Small intestine (tissue), 7 donors: ENCODE data around the gene CTAGE4. TPM values are rescaled to one million over a fixed set of nuclear protein-coding genes. Genes with fewer than 3 reads are reported as not detected.
A peak's percentile ranks its signal among the peaks of the same experiment; 100 is the strongest.
"Not testable (repeated sequence)": the region's sequence is repeated elsewhere in the genome, so short reads cannot be mapped to it uniquely, and the experiment has no call there.

Source experiments
- DNase-seq, 2 donors: peaks; one replicate each; pipeline versions ENCODE4 v3.0.0 to v3.0.0-alpha.2; 2013
- FAIRE-seq: peaks from 2 replicates; lab custom pipeline; 2012; peaks lifted over from hg19 to GRCh38; lab: Jason Lieb, UNC
- H3K27ac ChIP-seq, 3 donors: one replicate each; pipeline ENCODE4 v1.5.1; 2013; ENCODE audit warnings: low read length in 2 of 3, mild to moderate bottlenecking in 2 of 3, control low read depth in 1 of 3, inconsistent platforms in 1 of 3, low read depth in 1 of 3, moderate library complexity in 1 of 3
- H3K27me3 ChIP-seq, 3 donors: one replicate each; pipeline ENCODE4 v1.6.1; 2013; ENCODE audit warnings: low read length in 3 of 3, inconsistent platforms in 1 of 3; ENCODE audit not compliant: control insufficient read depth in 3 of 3, insufficient read depth in 3 of 3
- H3K36me3 ChIP-seq, 3 donors: one replicate each; pipeline ENCODE4 v1.6.1; 2013; ENCODE audit warnings: low read length in 3 of 3, inconsistent platforms in 1 of 3, low read depth in 1 of 3, mild to moderate bottlenecking in 1 of 3, moderate library complexity in 1 of 3; ENCODE audit not compliant: control insufficient read depth in 3 of 3, insufficient read depth in 2 of 3
- H3K4me1 ChIP-seq, 3 donors: one replicate each; pipeline ENCODE4 v1.6.1; 2013; ENCODE audit warnings: low read length in 2 of 3, inconsistent platforms in 1 of 3, low read depth in 1 of 3, mild to moderate bottlenecking in 1 of 3, moderate library complexity in 1 of 3; ENCODE audit not compliant: control insufficient read depth in 3 of 3, insufficient read depth in 2 of 3
- H3K4me3 ChIP-seq, 3 donors: one replicate each; pipeline ENCODE4 v1.5.1; 2013; ENCODE audit warnings: low read length in 3 of 3, control low read depth in 1 of 3, inconsistent platforms in 1 of 3, low read depth in 1 of 3, mild to moderate bottlenecking in 1 of 3, moderate library complexity in 1 of 3
- H3K9me3 ChIP-seq, 2 donors: one replicate each; pipeline ENCODE4 v1.6.1; 2013; ENCODE audit warnings: low read depth in 1 of 2, low read length in 1 of 2; ENCODE audit not compliant: control insufficient read depth in 2 of 2, insufficient read depth in 1 of 2
- whole genome bisulfite sequencing, 3 donors: extraction: QIAGEN DNeasy Blood & Tissue Kit; methylation state at CpG; one replicate each; pipeline ENCODE4 v1.1.7; 2013; 5-methylcytosine and 5-hydroxymethylcytosine counted together
- polyA plus RNA-seq, 4 donors: library from polyadenylated mRNA; stranded (reverse) in 3 of 4; unstranded in 1 of 4; fragments of 200-250 nt in 3 of 4; fragments of 120-200 nt in 1 of 4; gene quantifications; one replicate each; pipeline versions ENCODE4 v1.2.1 to v1.2.3, GENCODE V29; 2013
- donor health status: healthy with polysubstance abuse.
- donor health status: control.
- donor health status: control.
- donor health status: Bipolar disorder and iron deficiency.
- donor health status: healthy.

CTAGE4 gene
- polyA plus RNA-seq, 4 donors, result 0.48 to 16.5 (median 9.5) TPM

DNA sequence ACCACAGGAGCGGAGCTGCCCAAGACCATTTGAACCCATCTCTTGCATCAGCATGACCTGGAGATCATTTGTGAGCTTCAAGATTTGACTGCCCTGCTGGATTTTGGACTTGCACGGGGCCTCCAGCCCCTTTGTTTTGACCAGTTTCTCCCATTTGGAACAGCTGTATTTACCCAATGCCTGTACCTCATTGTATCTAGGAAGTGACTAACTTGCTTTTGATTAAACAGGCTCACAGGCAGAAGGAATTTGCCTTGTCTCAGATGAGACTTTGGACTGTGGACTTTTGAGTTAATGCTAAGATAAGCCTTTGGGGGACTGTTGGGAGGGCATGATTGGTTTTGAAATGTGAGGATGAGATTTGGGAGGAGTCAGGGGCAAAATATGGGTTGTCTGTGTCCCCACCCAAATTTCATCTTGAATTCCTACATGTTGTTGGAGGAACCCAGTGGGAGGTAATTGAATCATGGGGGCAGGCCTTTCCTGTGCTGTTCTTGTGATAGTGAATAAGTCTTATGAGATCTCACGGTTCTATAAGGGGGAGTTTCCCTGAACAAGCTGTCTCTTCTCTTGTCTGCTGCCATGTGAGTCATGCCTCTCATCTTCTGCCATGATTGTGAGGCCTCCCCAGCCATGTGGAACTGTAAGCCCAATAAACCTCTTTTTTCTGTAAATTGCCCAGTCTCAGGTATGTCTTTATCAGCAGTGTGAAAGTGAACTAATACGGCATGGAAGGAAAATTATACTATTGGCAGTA lies 11.5 kb upstream of the CTAGE4 start:
- FAIRE-seq, result not testable (repeated sequence)

GRCh38 chr7:144174613-144175012 lies 8.7 kb upstream of the CTAGE4 start:
- no peaks in the 10 kb centered on the region for H3K27me3 ChIP-seq
- H3K4me3 ChIP-seq, result no peak overlapping the region
- WGBS, 3 donors, result 90 to 94% (median 92%) methylated on average over 5 of the region's 5 CpGs
- H3K9me3 ChIP-seq, result peaks cover 0 to 13% of the 10 kb centered on the region in 2 donors
- no peaks in the 10 kb centered on the region for H3K36me3 ChIP-seq
- no peaks in the 10 kb centered on the region for H3K4me1 ChIP-seq
- H3K27ac ChIP-seq, result no peak overlapping the region
- DNase-seq, result no peak
- no peak for FAIRE-seq

More for the DNA sequence above, 11.5 kb upstream of the CTAGE4 start:
- not testable (repeated sequence) for H3K27me3 ChIP-seq, H3K4me3 ChIP-seq, H3K4me1 ChIP-seq, H3K27ac ChIP-seq, H3K36me3 ChIP-seq
- H3K9me3 ChIP-seq, result peaks cover 0 to 13% of the 10 kb centered on the region in 2 donors
- 67 to 79% (median 71%) methylated on average over 4 of the region's 4 CpGs for WGBS, 3 donors
- DNase-seq, result peak in 1 of 2 donors; percentile 24

GRCh38 chr7:144178380-144179164 lies 4.7 kb upstream of the CTAGE4 start:
- H3K4me1 ChIP-seq, FAIRE-seq, H3K9me3 ChIP-seq, H3K27ac ChIP-seq, H3K4me3 ChIP-seq, H3K36me3 ChIP-seq, H3K27me3 ChIP-seq: not testable (repeated sequence)
- DNase-seq, result peak; percentile 24 to 40
- WGBS, 3 donors, result 40 to 56% (median 46%) methylated on average over 5 to 10 of the region's 10 CpGs

- not testable (repeated sequence) for H3K27me3 ChIP-seq, FAIRE-seq, H3K4me1 ChIP-seq, H3K9me3 ChIP-seq, H3K4me3 ChIP-seq, H3K27ac ChIP-seq, DNase-seq, H3K36me3 ChIP-seq
- 71 to 74% (median 71%) methylated on average over 1 of the region's 2 CpGs for WGBS, 3 donors
These were observed 4.1 kb upstream of the CTAGE4 start for GRCh38 chr7:144179165-144179479.

- not testable (repeated sequence) for FAIRE-seq
- no CpG with 5 or more reads among the region's 5 CpGs for WGBS, 3 donors
These were observed 4.6 kb downstream of the CTAGE4 start for GRCh38 chr7:144187848-144188247.

GRCh38 chr7:144188578-144189171 lies 5.4 kb downstream of the CTAGE4 start:
- H3K4me3 ChIP-seq, DNase-seq, FAIRE-seq, H3K9me3 ChIP-seq, H3K4me1 ChIP-seq, H3K27ac ChIP-seq, H3K27me3 ChIP-seq, H3K36me3 ChIP-seq: not testable (repeated sequence)
- no CpG with 5 or more reads among the region's 3 CpGs for WGBS, 3 donors

More at GRCh38 chr7:144187848-144188247, 4.6 kb downstream of the CTAGE4 start:
- H3K27ac ChIP-seq, H3K4me3 ChIP-seq, H3K9me3 ChIP-seq, H3K27me3 ChIP-seq, H3K4me1 ChIP-seq, DNase-seq, H3K36me3 ChIP-seq: not testable (repeated sequence)

DNA sequence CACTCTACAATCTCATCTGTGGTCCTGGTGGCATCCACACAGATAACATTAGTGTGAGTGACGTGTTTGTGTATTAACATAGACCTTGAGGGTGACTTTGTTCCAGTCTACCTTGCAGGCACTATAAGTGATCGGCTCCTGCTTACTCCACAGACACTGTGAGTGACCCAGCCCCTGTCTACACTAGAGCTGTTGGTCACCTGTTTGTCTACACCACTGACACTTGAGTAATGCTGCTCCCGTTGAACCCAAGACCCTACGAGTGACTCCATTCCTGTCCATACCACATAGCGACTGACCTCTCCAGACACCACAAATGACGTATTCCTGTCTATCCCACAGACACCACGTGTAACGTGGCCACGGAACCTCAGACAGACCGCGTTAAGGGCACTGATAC lies 10.5 kb downstream of the CTAGE4 start:
- not testable (repeated sequence) for FAIRE-seq

DNA sequence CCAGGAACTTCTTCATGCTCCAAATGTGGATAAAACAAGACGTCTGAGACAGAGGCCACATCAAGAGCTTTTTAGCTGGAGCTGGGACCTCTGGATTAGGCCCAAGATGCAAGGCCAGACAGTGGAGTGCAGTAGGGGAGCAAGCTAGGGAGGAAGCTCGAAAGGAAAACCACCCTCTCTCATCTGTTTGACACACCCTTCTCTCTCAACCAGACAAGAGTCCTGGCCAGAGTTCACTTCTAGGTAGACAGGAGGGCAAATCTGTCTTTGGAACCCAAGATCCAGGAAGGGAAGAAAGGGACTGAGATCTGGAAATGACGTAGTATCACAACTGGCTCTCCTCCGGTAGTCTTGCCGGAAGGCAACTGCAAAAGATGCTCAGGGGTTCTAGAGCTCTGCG lies 11.2 kb downstream of the CTAGE4 start:
- H3K9me3 ChIP-seq, FAIRE-seq: not testable (repeated sequence)
- no CpG with 5 or more reads among the region's 6 CpGs for WGBS, 3 donors

More for the DNA sequence above, 10.5 kb downstream of the CTAGE4 start:
- not testable (repeated sequence) for H3K36me3 ChIP-seq, DNase-seq, H3K4me1 ChIP-seq, H3K27me3 ChIP-seq, H3K9me3 ChIP-seq, H3K4me3 ChIP-seq, H3K27ac ChIP-seq
- no CpG with 5 or more reads among the region's 11 CpGs for WGBS, 3 donors

More for the DNA sequence above, 11.2 kb downstream of the CTAGE4 start:
- H3K4me3 ChIP-seq, H3K4me1 ChIP-seq, DNase-seq, H3K27ac ChIP-seq, H3K36me3 ChIP-seq, H3K27me3 ChIP-seq: not testable (repeated sequence)
